ENCODE measurements around the gene TFCP2L1.

Gene TFCP2L1

GRCh38 chr2:121253021-121253673, 31.9 kb downstream of the TFCP2L1 start:
- no peak for DNase-seq (ENCODE audit: low read depth in 1 of 2, low spot score in 1 of 2)
- no peak overlapping the region for H3K4me3 ChIP-seq (replicated peaks; ENCODE audit: insufficient read depth, low read length)
- no peak overlapping the region for H3K27ac ChIP-seq (replicated peaks)
- TF ChIP-seq REST (IDR thresholded peaks at IDR 0.05; ENCODE audit: insufficient replicate concordance, low read depth) (no peak), POLR2AphosphoS5 (IDR thresholded peaks at IDR 0.05; ENCODE audit: low read depth) (no peak), CTCF (IDR thresholded peaks at IDR 0.05; ENCODE audit: insufficient read depth, low read length) (no peak), GABPA (IDR thresholded peaks at IDR 0.05; ENCODE audit: low read depth) (no peak), SPI1 (IDR thresholded peaks at IDR 0.05; ENCODE audit: borderline replicate concordance, low read depth) (no peak)
- H3K27me3 ChIP-seq (ENCODE audit: insufficient read depth, poor library complexity, severe bottlenecking) = no peaks in the 10 kb centered on the region

GRCh38 chr2:121251497-121251896, 33.5 kb downstream of the TFCP2L1 start:
- no peak overlapping the region for H3K27ac ChIP-seq (replicated peaks)
- no peak overlapping the region for H3K4me3 ChIP-seq (replicated peaks; ENCODE audit: insufficient read depth, low read length)
- no peaks in the 10 kb centered on the region for H3K27me3 ChIP-seq (ENCODE audit: insufficient read depth, poor library complexity, severe bottlenecking)
- TF ChIP-seq GABPA (IDR thresholded peaks at IDR 0.05; ENCODE audit: low read depth) = no peak
- TF ChIP-seq REST (IDR thresholded peaks at IDR 0.05; ENCODE audit: insufficient replicate concordance, low read depth) = no peak
- no peak for TF ChIP-seq CTCF (IDR thresholded peaks at IDR 0.05; ENCODE audit: insufficient read depth, low read length)
- TF ChIP-seq SPI1 (IDR thresholded peaks at IDR 0.05; ENCODE audit: borderline replicate concordance, low read depth) = no peak
- TF ChIP-seq POLR2AphosphoS5 (IDR thresholded peaks at IDR 0.05; ENCODE audit: low read depth) = no peak
- DNase-seq (ENCODE audit: low read depth in 1 of 2, low spot score in 1 of 2) = no peak

GRCh38 chr2:121248766-121249343, 36.1 kb downstream of the TFCP2L1 start:
- TF ChIP-seq GABPA (IDR thresholded peaks at IDR 0.05; ENCODE audit: low read depth) (no peak), POLR2AphosphoS5 (IDR thresholded peaks at IDR 0.05; ENCODE audit: low read depth) (no peak), SPI1 (IDR thresholded peaks at IDR 0.05; ENCODE audit: borderline replicate concordance, low read depth) (no peak), CTCF (IDR thresholded peaks at IDR 0.05; ENCODE audit: insufficient read depth, low read length) (no peak), REST (IDR thresholded peaks at IDR 0.05; ENCODE audit: insufficient replicate concordance, low read depth) (no peak)
- Histone ChIP-seq H3K4me3 (replicated peaks; ENCODE audit: insufficient read depth, low read length) (no peak overlapping the region), H3K27me3 (ENCODE audit: insufficient read depth, poor library complexity, severe bottlenecking) (no peaks in the 10 kb centered on the region), H3K27ac (replicated peaks) (no peak overlapping the region)
- DNase-seq (ENCODE audit: low read depth in 1 of 2, low spot score in 1 of 2) = no peak
